Measurements from ENCODE around the gene LAMC1. TPM values are rescaled to one million over a fixed set of nuclear protein-coding genes. Genes with fewer than 3 reads are reported as not detected.

Gene LAMC1
- total RNA-seq, 1 experiment from 2014 or later = 71.5 TPM

DNA sequence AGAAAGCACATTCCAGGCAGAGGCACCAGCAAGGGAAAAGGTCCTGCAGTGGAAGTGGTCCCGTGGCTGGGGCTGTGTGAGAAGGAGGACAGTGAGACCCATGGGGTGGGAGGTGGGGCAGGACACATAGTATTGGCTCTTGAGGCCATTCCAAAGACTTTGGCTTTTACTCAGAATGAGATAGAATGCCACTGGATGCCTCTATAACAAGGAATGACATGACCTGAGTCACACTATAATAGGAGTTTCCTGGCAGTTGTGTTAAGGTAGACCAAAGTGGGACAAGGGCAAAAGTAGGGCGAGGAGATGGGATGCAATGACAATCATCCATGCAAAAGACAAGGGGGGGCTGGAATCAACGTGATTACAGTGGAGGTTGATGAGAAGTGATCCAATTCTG lies 138.2 kb downstream of the LAMC1 start:
- no peak overlapping the region for H2AFZ ChIP-seq (ENCODE audit: low read length)
- H3K79me2 ChIP-seq (ENCODE audit: low read length) = no peaks in the 10 kb centered on the region
- H3K9me3 ChIP-seq (ENCODE audit: low read length) = no peaks in the 10 kb centered on the region
- peaks cover 71% of the 10 kb centered on the region for H3K4me1 ChIP-seq (ENCODE audit: insufficient read depth, low read length)
- H3K4me2 ChIP-seq (ENCODE audit: low read length) = peak overlapping the region; percentile 43
- H3K4me3 ChIP-seq (ENCODE audit: low read length) = no peak overlapping the region
- peak overlapping the region; percentile 72 for H3K9ac ChIP-seq (ENCODE audit: low read length)
- no TSS peak for BruUV-seq (replicated peaks)
- peak; percentile 9 for ATAC-seq
- DNase-seq = peak; percentile 85
- H3K9me2 ChIP-seq (replicated peaks; ENCODE audit: low read length) = no peaks in the 10 kb centered on the region
- CTCF ChIA-PET = no interaction called here
- no peaks in the 10 kb centered on the region for H3K27me3 ChIP-seq (ENCODE audit: low read length)
- H3K27ac ChIP-seq (ENCODE audit: low read length) = peak overlapping the region; percentile 98
- H3F3A ChIP-seq (ENCODE audit: low read length, unreplicated experiment) = peaks cover 13% of the 10 kb centered on the region
- no peaks in the 10 kb centered on the region for H4K20me1 ChIP-seq (ENCODE audit: low read length)
- H3K36me3 ChIP-seq (ENCODE audit: low read depth, low read length) = no peaks in the 10 kb centered on the region
- TF ChIP-seq EZH2phosphoT487 (IDR thresholded peaks at IDR 0.05; ENCODE audit: borderline replicate concordance, low read length) (no peak), EZH2 (IDR thresholded peaks at IDR 0.05; ENCODE audit: low read length, unreplicated experiment) (no peak), CTCF (conservative IDR thresholded peaks at IDR 0.05; ENCODE audit: low read depth, low read length) (no peak)
- intact Hi-C loops (cut with micrococcal nuclease) = loop anchor here (2.0 kb wide), 1 partner anchor 73 kb away; no protein-coding TSS in a partner anchor
- POLR2A ChIA-PET (ENCODE audit: unreplicated experiment) = no interaction called here

DNA sequence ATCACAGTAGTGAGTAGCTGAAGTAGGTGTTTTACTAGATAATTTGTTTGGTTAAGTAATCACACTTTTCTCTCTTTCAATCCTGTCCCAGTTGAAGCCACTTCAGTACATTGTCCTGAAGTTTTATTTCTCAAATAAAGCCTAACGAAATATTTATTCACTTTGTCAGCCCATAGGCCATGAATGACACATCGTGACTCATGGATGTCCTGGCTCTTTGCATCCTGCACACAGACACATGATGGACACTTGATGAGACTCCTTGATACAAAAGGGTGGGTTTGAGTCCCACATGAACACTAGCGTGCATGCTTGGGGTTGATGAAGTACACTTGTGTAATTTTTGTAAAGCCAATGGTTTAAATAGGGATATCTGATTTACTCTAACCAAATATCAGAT lies 140.1 kb downstream of the LAMC1 start:
- Histone ChIP-seq H3K4me1 (ENCODE audit: insufficient read depth, low read length) (peaks cover 71% of the 10 kb centered on the region), H3F3A (ENCODE audit: low read length, unreplicated experiment) (peaks cover 13% of the 10 kb centered on the region), H4K20me1 (ENCODE audit: low read length) (no peaks in the 10 kb centered on the region), H3K4me2 (ENCODE audit: low read length) (peak overlapping the region; percentile 49), H3K9me2 (replicated peaks; ENCODE audit: low read length) (no peaks in the 10 kb centered on the region), H3K4me3 (ENCODE audit: low read length) (no peak overlapping the region), H3K27ac (ENCODE audit: low read length) (peak overlapping the region; percentile 98), H3K79me2 (ENCODE audit: low read length) (no peaks in the 10 kb centered on the region), H3K27me3 (ENCODE audit: low read length) (no peaks in the 10 kb centered on the region), H3K9me3 (ENCODE audit: low read length) (no peaks in the 10 kb centered on the region), H3K36me3 (ENCODE audit: low read depth, low read length) (no peaks in the 10 kb centered on the region), H2AFZ (ENCODE audit: low read length) (no peak overlapping the region), H3K9ac (ENCODE audit: low read length) (peak overlapping the region; percentile 71)
- peak; percentile 96 for DNase-seq
- POLR2A ChIA-PET (ENCODE audit: unreplicated experiment) = no interaction called here
- peak; percentile 61 for ATAC-seq
- BruUV-seq (replicated peaks) = no TSS peak
- CTCF ChIA-PET = no interaction called here
- intact Hi-C loops (cut with micrococcal nuclease) = loop anchor here (1.0 kb wide), 2 partner anchors 23 to 24 kb away; partner anchors contain the start of gene LAMC2
- TF ChIP-seq EZH2phosphoT487 (IDR thresholded peaks at IDR 0.05; ENCODE audit: borderline replicate concordance, low read length) = no peak
- TF ChIP-seq EZH2 (IDR thresholded peaks at IDR 0.05; ENCODE audit: low read length, unreplicated experiment) = no peak
- no peak for TF ChIP-seq CTCF (conservative IDR thresholded peaks at IDR 0.05; ENCODE audit: low read depth, low read length)

DNA sequence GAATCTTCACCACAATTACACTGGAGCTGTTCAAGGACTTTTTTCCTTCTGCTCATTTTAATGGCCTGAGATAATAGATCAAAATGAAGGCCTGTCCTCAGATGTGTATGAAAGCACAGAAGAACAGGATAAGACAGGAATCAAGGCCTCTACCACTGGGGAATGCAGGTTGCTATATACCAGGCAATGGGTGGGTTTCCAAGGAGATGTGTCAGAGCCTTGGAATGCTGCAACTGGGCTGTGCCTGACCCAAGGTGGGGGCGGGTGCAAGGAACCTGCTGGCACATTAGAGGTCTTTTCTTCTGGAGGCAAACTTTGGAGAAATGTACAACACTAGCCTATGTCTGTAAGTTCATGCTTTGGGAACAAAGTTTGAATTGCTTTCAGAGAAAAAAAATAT lies 141.1 kb downstream of the LAMC1 start:
- H3K9ac ChIP-seq (ENCODE audit: low read length) = peak overlapping the region; percentile 71
- H2AFZ ChIP-seq (ENCODE audit: low read length) = no peak overlapping the region
- H3K9me3 ChIP-seq (ENCODE audit: low read length) = no peaks in the 10 kb centered on the region
- no TSS peak for BruUV-seq (replicated peaks)
- H3F3A ChIP-seq (ENCODE audit: low read length, unreplicated experiment) = peaks cover 13% of the 10 kb centered on the region
- TF ChIP-seq CTCF (conservative IDR thresholded peaks at IDR 0.05; ENCODE audit: low read depth, low read length) (no peak), EZH2 (IDR thresholded peaks at IDR 0.05; ENCODE audit: low read length, unreplicated experiment) (no peak), EZH2phosphoT487 (IDR thresholded peaks at IDR 0.05; ENCODE audit: borderline replicate concordance, low read length) (no peak)
- POLR2A ChIA-PET (ENCODE audit: unreplicated experiment) = interaction anchor here (0.6 kb wide), 1 partner anchor 92 kb away, joined by 7 read pairs; no protein-coding TSS in a partner anchor
- 0 out of 2 replicates have a peak overlapping the region, but pooled peaks have one; percentile 5 for H3K4me3 ChIP-seq (ENCODE audit: low read length)
- CTCF ChIA-PET = no interaction called here
- intact Hi-C loops (cut with micrococcal nuclease) = loop anchor here (2.0 kb wide), 1 partner anchor 16 kb away; no protein-coding TSS in a partner anchor
- ATAC-seq (peak; percentile 53), DNase-seq (peak; percentile 93)
- H3K4me2 ChIP-seq (ENCODE audit: low read length) = peak overlapping the region; percentile 49
- no peaks in the 10 kb centered on the region for H3K9me2 ChIP-seq (replicated peaks; ENCODE audit: low read length)
- no peaks in the 10 kb centered on the region for H4K20me1 ChIP-seq (ENCODE audit: low read length)
- H3K27me3 ChIP-seq (ENCODE audit: low read length) = no peaks in the 10 kb centered on the region
- peaks cover 61% of the 10 kb centered on the region for H3K4me1 ChIP-seq (ENCODE audit: insufficient read depth, low read length)
- peak overlapping the region; percentile 98 for H3K27ac ChIP-seq (ENCODE audit: low read length)
- H3K79me2 ChIP-seq (ENCODE audit: low read length) = no peaks in the 10 kb centered on the region
- no peaks in the 10 kb centered on the region for H3K36me3 ChIP-seq (ENCODE audit: low read depth, low read length)

All from PC-3 (cell line).